Heart right ventricle (tissue), 16 donors: ENCODE data around the gene REXO1. TPM values are rescaled to one million over a fixed set of nuclear protein-coding genes. Genes with fewer than 3 reads are reported as not detected.

ENCODE experiments used
- ATAC-seq, 8 donors: fragments of 200-7000 bp; cut with Tn5 transposase; one replicate each; pipeline ENCODE4 v1.9.1; 2020; ENCODE audit warnings: mild to moderate bottlenecking in 8 of 8, moderate library complexity in 8 of 8, moderate number of reproducible peaks in 1 of 8
- DNase-seq, 2 donors: peaks; one replicate each; pipeline ENCODE4 v3.0.0-alpha.2; 2020
- H3K27ac ChIP-seq, 10 donors: fragments of 200-600 bp; sonication (generic) in 2 of 10; one replicate each; pipeline versions ENCODE4 v1.5.0 to v1.8.0; 2020 to 2022; ENCODE audit warnings: mild to moderate bottlenecking in 3 of 10
- H3K27me3 ChIP-seq, 7 donors: fragments of 200-600 bp; one replicate each; pipeline ENCODE4 v1.8.0; 2021 to 2022; ENCODE audit warnings: mild to moderate bottlenecking in 2 of 7
- H3K36me3 ChIP-seq, 9 donors: fragments of 200-600 bp; sonication (generic) in 1 of 9; one replicate each; pipeline versions ENCODE4 v1.5.0 to v1.8.0; 2020 to 2022; ENCODE audit warnings: mild to moderate bottlenecking in 2 of 9
- H3K4me1 ChIP-seq, 9 donors: fragments of 200-600 bp; sonication (generic) in 1 of 9; one replicate each; pipeline versions ENCODE4 v1.5.0 to v1.8.0; 2020 to 2022; ENCODE audit warnings: mild to moderate bottlenecking in 4 of 9
- H3K4me3 ChIP-seq, 10 donors: fragments of 200-600 bp; sonication (generic) in 2 of 10; one replicate each; pipeline versions ENCODE4 v1.5.0 to v1.8.0; 2020 to 2022; ENCODE audit warnings: mild to moderate bottlenecking in 7 of 10, moderate library complexity in 2 of 10
- H3K9me3 ChIP-seq, 11 donors: fragments of 200-600 bp in 10 of 11; sonication (generic) in 2 of 11; one replicate each; pipeline versions ENCODE4 v1.5.0 to v1.8.0; 2013 to 2022; ENCODE audit warnings: mild to moderate bottlenecking in 2 of 11, control low read depth in 1 of 11, moderate library complexity in 1 of 11
- WGBS, 2 donors: extraction: QIAGEN DNeasy Blood & Tissue Kit; methylation state at CpG; one replicate each; pipeline ENCODE4 v1.1.7; 2013; ENCODE audit warnings: inconsistent platforms in 1 of 2; 5-methylcytosine and 5-hydroxymethylcytosine counted together
- intact Hi-C, 10 donors: fragments of 100-400 bp; cut with DNase I; formaldehyde crosslinking; loops; one replicate each; pipeline versions ENCODE4 v1.11.1 to v1.14.2; 2022
- polyA plus RNA-seq, 2 donors: library from polyadenylated mRNA; stranded (reverse); fragments of 200-250 nt; gene quantifications; one replicate each; pipeline ENCODE4 v1.2.3, GENCODE V29; 2013
- total RNA-seq, 10 donors: library from RNA; stranded (reverse); fragmentation: NEBNext Ultra II Directional in 3 of 10; extraction: Animal tissue kit (Norgen Biotek cat#: 25700) in 3 of 10; gene quantifications; one replicate each; pipeline versions ENCODE4 v1.2.1 to v1.2.4, GENCODE V29; 2021 to 2023
- TF ChIP-seq, protein P1 (sequence below), 9 donors: fragments of 200-600 bp; sonication (generic) in 2 of 9; IDR thresholded peaks; one replicate each; pipeline versions ENCODE4 v1.5.0 to v1.8.0; 2021 to 2022; ENCODE audit warnings: antibody characterized with exemption in 9 of 9, mild to moderate bottlenecking in 5 of 9, moderate library complexity in 1 of 9
- donor health status: Arrhythmogenic right ventricular cardiomyopathy.
- donor health status: ischemic (EF 13 %, LVEDD 7.1; RV severe dilation, severe dysfunction).
- donor health status: healthy with polysubstance abuse.
- donor health status: DM: no; HTN: yes; CAD: no.
- donor health status: DM: no; HTN: no; CAD: no.
- donor health status: ischemic (EF 25% LVEDD 6.9; RV normal size, moderate dysfunction).
- donor health status: ischemic (EF 25% LVEDD 5.7; RV mildly dilated, moderate dysfunction).
- donor health status: healthy.
- donor health status: DM: yes; HTN: yes; CAD: no.
- donor health status: Ischemic cardiomyopathy.
- donor health status: ischemic (EF 35%, LVEDD 5.7; RV mildly dilated, moderate dysfunction).
- donor health status: nonischemic (EF 11% LVEDD 7.7; RV severe dilation, severe dysfunction).
- donor health status: DM: yes; HTN: yes; CAD: no.
- donor health status: PGD.
- donor health status: ischemic (EF 29% LVEDD 5.4; RV normal size, mild dysfunction).
- donor health status: nonischemic (EF 23%, LVEDD 6.1; RV moderate dilation, normal function).

REXO1 gene
- total and polyA plus RNA-seq, 12 donors, result 13.1 to 20.6 (median 16.5) TPM

DNA sequence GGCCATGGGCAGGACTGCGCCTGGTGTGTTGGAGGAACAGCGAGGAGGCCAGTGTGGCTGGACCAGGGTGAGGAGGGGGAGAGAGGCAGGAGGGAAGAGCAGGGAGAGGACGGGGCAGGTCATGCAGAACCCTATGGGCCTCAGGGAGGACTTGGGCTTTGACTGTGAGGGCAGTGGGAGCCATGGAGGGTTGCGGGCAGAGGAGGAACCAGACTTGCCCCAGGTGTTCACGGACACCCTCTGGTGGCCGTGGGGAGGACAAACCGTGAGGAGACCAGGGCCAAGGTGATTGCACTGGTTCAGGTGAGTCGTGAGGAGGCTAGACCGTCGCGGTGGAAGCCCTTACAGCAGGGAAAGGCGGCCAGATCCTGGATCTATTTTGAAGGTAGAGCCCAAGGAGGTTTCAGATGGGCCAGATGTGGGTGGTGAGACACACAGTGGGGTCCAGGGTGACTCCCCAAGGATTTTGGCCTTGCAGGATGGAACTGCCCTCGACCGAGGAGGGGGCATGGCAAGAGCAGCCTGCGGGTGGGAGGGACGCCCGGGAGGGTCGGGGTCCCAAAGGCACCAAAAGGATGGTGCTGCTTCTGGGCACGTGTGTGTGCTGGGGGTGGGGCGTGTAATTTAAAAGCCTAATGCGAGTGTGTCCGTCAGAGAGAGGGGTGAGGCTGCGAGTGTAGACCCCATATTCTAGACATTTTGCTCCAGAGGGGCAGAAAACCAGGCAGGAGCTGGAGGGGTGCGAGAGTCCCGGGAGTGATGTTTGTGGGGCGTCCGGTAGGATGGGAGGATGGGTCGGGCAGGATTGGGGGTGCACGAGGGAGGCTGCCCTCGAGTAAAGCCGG is 2.7 kb upstream of the REXO1 start:
- peaks cover 23 to 70% (median 45%) of the 10 kb centered on the region in 9 donors for H3K4me1 ChIP-seq
- no peaks in the 10 kb centered on the region for H3K9me3 ChIP-seq
- intact Hi-C loops, result no loop called here
- no peak for DNase-seq
- TF ChIP-seq, protein P1, sequence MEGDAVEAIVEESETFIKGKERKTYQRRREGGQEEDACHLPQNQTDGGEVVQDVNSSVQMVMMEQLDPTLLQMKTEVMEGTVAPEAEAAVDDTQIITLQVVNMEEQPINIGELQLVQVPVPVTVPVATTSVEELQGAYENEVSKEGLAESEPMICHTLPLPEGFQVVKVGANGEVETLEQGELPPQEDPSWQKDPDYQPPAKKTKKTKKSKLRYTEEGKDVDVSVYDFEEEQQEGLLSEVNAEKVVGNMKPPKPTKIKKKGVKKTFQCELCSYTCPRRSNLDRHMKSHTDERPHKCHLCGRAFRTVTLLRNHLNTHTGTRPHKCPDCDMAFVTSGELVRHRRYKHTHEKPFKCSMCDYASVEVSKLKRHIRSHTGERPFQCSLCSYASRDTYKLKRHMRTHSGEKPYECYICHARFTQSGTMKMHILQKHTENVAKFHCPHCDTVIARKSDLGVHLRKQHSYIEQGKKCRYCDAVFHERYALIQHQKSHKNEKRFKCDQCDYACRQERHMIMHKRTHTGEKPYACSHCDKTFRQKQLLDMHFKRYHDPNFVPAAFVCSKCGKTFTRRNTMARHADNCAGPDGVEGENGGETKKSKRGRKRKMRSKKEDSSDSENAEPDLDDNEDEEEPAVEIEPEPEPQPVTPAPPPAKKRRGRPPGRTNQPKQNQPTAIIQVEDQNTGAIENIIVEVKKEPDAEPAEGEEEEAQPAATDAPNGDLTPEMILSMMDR (IDR thresholded peaks at IDR 0.05), result peak in 1 of 9 donors; percentile 8
- H3K4me3 ChIP-seq, result peak overlapping the region in 1 of 10 donors; percentile 11
- WGBS, 2 donors, result 68 to 73% methylated on average over 30 to 31 of the region's 31 CpGs
- no peak overlapping the region for H3K27ac ChIP-seq
- H3K27me3 ChIP-seq, result no peaks in the 10 kb centered on the region
- H3K36me3 ChIP-seq, result peaks cover 0 to 6% (median 0%) of the 10 kb centered on the region in 9 donors
- ATAC-seq, result no peak

DNA sequence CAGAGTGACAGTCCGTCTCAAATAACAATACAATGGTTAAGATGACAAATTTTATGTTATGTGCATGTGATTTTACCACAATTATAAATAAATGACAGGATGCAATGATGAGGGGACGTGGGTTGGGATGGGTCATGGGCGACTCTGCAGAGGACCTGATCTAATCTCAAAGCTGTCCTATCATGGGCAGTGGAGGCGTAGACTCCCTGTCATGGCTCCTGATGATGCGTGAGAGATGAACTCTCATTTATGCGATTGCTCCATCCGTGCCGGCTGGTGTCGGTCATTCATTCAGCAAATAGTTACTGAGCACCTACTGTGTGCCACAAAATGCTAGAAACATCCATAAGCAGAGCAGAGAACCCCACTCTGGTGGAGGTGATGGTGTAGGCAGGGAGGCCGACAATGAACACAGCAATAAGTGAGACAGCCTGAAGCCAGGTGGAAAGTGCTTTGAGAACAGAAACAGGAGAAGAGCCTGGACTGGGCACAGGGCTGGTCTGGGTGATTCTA is 1.7 kb upstream of the REXO1 start:
- ATAC-seq, result no peak
- peaks cover 0 to 11% (median 0%) of the 10 kb centered on the region in 9 donors for H3K36me3 ChIP-seq
- H3K27ac ChIP-seq, result no peak overlapping the region
- TF ChIP-seq, protein P1 (IDR thresholded peaks at IDR 0.05), result no peak
- no peak overlapping the region for H3K4me3 ChIP-seq
- peaks cover 19 to 68% (median 48%) of the 10 kb centered on the region in 9 donors for H3K4me1 ChIP-seq
- H3K9me3 ChIP-seq, result no peaks in the 10 kb centered on the region
- DNase-seq, result no peak
- intact Hi-C loops, result loop anchor here in 1 of 10 donors (2.0 kb wide), 1 partner anchor 25 kb away; no protein-coding TSS in a partner anchor
- H3K27me3 ChIP-seq, result no peaks in the 10 kb centered on the region
- WGBS, 2 donors, result 92% methylated on average over 10 of the region's 10 CpGs

DNA sequence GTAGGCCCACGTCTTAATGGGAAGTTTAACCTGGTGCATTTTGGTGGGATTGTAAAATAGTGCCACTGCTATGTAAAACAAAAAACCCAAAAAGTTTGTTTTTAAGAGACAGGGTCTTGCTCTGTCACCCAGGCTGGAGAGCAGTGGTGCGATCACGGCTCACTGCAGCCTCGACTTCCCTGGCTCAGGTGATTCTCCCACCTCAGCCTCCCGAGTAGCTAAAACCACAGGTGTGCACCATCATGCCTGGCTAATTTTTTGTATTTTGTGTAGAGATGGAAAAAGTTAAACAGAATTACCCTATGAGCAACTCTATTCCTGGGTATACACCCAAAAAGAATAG is 820 bp upstream of the REXO1 start:
- Histone ChIP-seq H3K36me3 (peaks cover 0 to 18% (median 0%) of the 10 kb centered on the region in 9 donors), H3K4me1 (peaks cover 18 to 68% (median 48%) of the 10 kb centered on the region in 9 donors), H3K27ac (peak overlapping the region in 3 of 10 donors; percentile 98 to 100 (median 99)), H3K4me3 (peak overlapping the region in 1 of 10 donors; percentile 98), H3K27me3 (no peaks in the 10 kb centered on the region), H3K9me3 (no peaks in the 10 kb centered on the region)
- no peak for DNase-seq
- intact Hi-C loops, result loop anchor here in 1 of 10 donors (2.0 kb wide), 1 partner anchor 26 kb away; no protein-coding TSS in a partner anchor
- TF ChIP-seq, protein P1 (IDR thresholded peaks at IDR 0.05), result no peak
- WGBS, 2 donors, result 62 to 67% methylated on average over 5 of the region's 5 CpGs
- no peak for ATAC-seq

DNA sequence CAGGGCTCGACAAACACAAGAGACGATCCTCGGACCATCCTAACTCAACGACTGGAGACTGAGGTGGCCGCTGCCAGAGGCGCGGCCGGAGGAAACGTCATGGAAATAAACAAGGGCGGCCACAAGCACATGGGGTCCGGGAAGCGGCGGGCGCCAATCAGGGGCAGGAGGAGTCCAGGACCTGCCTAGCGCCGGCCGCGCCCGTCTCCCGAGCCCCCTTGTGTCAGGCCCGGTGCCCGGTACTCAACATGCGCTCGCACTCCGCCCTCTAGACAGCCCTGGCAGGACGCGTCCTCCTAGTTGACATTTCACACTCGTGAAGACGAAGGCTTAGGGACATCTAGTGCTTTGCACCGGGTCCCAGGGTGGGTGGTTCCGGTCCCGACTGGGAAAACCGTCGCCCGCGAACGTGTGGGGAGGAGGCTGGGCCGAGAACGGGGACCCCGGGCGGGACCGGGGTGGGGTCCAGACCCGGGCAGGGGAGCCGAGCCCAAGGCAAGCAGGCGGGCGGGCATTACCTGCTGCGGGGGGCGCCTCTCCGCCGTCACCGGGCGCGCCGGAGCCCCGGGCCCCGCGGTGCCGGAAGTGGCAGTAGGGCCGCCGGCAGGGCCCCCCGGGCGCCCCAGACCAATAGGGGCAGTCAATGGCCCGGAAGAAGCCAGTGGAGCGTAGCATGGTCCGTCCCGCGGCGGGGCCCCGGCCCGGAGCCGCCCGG is 442 bp downstream of the REXO1 start:
- Histone ChIP-seq H3K4me1 (peaks cover 15 to 68% (median 50%) of the 10 kb centered on the region in 9 donors), H3K36me3 (peaks cover 0 to 18% (median 0%) of the 10 kb centered on the region in 9 donors), H3K27me3 (no peaks in the 10 kb centered on the region), H3K27ac (peak overlapping the region; percentile 98 to 100 (median 99)), H3K9me3 (no peaks in the 10 kb centered on the region), H3K4me3 (peak overlapping the region; percentile 93 to 100 (median 98))
- ATAC-seq (peak in 4 of 8 donors; percentile 11 to 21 (median 15)), DNase-seq (no peak)
- intact Hi-C loops, result loop anchor here in 1 of 10 donors (2.0 kb wide), 1 partner anchor 27 kb away; no protein-coding TSS in a partner anchor
- WGBS, 2 donors, result 0 to 1% methylated on average over 60 to 72 of the region's 72 CpGs
- TF ChIP-seq, protein P1 (IDR thresholded peaks at IDR 0.05), result no peak
